ENCODE measurements around the gene TLR8.
A peak's percentile ranks its signal among the peaks of the same experiment; 100 is the strongest.

Gene TLR8

DNA sequence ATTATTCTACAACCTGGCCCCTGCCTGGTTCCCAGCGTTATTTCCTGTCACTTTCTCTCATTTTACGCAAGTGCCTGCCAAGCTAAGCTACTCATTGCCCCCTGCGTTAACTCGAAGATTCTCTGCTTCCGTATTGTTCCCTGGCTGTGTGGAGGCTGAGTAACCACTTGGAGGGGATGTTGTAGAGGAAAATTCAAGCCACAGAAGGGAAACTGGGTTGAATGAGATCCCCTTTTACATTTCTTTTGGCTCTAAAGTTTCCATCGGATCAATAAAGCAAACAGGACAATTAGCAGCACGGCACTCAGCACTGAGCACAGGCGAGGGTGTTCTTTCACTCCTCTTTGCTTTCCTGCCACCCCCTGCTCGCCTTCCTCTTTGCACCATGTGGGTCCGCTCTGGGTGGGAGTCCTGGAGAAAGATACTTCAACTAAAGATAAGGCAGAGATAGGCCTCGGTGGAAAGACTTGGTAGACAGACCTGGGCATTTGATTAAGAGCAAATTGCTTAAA is 64.3 kb downstream of the TLR8 start:
- DNase-seq, result peak in 2 of 3 experiments; percentile 26 to 59

DNA sequence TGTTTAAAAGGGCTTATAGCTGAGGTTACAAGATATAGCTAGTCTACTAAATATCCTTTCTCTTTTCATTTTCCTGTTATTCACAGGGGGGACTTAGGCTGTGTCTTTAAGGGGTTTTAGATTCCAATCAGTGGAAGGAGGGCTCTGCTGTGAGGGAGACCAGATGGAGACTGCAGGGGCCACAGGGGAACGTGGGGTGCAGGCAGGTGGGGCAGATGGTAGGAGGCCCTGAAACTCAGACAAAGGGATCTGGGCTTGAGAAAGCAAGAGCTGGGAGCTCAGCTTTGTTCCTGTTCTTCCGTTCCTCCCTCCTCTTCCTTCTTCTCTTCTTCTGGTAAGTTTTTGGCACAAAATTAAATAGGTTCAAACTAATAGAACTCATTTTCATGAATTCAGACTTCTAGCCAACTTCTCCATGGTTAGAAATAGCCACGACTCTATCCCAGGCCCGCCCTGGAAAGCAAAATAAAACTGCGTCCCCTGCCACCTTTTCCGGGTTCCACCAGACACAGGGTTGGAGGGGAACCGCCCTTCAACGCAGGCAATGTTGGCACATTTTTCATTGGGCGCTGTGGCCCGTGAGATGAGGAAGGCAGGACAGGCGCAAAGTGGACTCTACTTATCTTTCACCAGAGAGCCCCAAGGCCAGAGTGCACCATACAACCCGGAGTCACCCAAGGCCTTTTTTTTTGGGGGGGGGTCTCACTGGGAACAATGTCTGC is 65.0 kb downstream of the TLR8 start:
- DNase-seq, result no peak

DNA sequence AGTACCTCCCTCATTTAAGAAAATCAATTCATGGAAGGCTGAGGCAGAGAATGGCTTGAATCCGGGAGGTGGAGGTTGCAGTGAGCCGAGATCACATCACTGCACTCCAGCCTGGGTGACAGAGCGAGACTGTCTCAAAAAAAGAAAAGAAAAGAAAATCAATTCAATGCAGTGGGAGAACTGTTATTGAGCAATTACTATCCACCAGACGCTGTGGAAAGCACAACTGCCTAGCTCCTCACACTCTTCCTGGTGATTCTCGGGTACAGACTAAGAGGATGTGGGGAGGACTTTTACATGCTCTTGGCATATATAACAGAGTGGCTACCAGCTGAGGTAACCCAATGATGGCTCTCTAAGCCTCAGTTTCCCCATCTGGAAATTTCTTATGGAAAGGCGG is 65.8 kb downstream of the TLR8 start:
- no peak for DNase-seq

All from NCI-H1417 (cell line).